Subcutaneous adipose tissue (tissue), 4 donors: Measurements from ENCODE around the gene NUCB1. TPM values are rescaled to one million over a fixed set of nuclear protein-coding genes. Genes with fewer than 3 reads are reported as not detected.

ENCODE experiments used
- total RNA-seq, 4 donors: library from RNA; depleted of rRNA; stranded (reverse); fragments of >200 nt; gene quantifications; one replicate each; pipeline ENCODE4 v1.1.0, GENCODE V29; 2016
- TF ChIP-seq, protein P1 (sequence below): fragments of 450-650 bp; IDR thresholded peaks from one replicate; pipeline ENCODE4 v1.5.1; 2016; ENCODE audit warnings: low read depth, mild to moderate bottlenecking, control low read depth, antibody characterized with exemption, moderate library complexity

Gene NUCB1
- total RNA-seq, 4 donors from 2014 or later = 128 to 480 (median 313) TPM

DNA sequence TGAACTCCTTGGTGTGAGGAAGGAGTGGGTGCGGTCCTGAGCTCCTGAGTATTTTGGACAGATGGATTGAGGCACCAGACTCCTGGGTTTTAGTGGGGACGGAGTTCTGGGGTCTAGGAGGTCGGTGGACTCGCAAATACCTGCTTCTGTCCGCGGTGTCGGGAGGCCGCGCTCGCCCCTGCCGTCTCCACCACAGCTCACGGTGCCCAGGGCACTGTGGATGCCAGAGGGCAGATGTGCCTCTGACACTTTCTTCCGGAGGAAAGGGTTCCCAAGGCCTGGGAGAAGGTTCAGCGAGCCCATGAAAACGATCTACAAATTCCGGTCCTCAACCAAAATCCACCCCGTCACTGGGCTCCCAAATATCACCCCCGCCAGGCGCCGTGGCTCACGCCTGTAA lies 4.9 kb upstream of the NUCB1 start:
- TF ChIP-seq, protein P1, sequence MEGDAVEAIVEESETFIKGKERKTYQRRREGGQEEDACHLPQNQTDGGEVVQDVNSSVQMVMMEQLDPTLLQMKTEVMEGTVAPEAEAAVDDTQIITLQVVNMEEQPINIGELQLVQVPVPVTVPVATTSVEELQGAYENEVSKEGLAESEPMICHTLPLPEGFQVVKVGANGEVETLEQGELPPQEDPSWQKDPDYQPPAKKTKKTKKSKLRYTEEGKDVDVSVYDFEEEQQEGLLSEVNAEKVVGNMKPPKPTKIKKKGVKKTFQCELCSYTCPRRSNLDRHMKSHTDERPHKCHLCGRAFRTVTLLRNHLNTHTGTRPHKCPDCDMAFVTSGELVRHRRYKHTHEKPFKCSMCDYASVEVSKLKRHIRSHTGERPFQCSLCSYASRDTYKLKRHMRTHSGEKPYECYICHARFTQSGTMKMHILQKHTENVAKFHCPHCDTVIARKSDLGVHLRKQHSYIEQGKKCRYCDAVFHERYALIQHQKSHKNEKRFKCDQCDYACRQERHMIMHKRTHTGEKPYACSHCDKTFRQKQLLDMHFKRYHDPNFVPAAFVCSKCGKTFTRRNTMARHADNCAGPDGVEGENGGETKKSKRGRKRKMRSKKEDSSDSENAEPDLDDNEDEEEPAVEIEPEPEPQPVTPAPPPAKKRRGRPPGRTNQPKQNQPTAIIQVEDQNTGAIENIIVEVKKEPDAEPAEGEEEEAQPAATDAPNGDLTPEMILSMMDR = no peak

DNA sequence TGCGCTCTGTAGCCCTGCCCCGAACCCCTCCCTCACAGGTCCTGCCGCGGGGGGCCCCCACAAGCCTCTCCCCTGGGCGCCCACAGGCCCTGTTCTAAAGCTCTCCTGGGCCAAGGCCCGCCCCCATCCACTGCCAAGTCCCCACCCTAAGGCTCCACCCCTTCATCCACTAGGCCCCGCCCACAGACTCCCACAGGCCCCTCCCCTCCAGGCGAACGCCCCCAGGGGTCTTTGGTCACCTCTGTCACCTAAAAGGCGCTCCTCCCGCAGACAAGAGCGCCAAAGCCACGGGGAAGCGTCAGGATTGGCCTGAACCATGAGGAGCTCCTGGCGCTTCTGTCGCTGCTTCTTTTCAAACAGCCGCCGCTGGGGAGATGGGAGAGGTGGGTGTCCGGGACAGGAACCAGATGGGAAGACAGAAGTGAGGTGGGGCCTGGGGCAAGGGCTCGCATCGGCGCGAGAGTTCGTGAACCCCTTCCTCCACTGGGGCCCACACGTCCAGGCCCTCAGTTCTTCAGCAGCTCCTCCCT lies 3.9 kb upstream of the NUCB1 start:
- TF ChIP-seq, protein P1 = no peak

DNA sequence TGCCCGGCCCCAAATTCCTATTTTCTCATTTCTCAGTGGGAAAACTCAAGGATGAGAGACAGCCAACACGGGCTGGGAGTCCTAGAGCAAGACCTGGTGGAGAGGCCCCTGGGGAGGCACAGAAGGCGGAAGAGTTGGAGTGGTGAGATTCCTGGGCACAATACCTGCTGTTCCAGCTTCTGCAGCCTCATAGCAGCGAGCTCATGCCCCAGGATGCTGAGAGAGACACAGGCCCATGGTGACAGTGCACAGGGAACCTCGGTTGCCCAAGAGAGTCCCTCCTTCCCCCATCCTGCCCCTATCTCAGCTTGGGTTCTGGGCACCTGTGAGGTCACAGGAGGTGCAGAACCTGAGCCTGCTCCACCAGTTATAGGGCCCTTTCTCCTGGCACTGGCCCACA lies 2.9 kb upstream of the NUCB1 start:
- TF ChIP-seq, protein P1 = no peak

DNA sequence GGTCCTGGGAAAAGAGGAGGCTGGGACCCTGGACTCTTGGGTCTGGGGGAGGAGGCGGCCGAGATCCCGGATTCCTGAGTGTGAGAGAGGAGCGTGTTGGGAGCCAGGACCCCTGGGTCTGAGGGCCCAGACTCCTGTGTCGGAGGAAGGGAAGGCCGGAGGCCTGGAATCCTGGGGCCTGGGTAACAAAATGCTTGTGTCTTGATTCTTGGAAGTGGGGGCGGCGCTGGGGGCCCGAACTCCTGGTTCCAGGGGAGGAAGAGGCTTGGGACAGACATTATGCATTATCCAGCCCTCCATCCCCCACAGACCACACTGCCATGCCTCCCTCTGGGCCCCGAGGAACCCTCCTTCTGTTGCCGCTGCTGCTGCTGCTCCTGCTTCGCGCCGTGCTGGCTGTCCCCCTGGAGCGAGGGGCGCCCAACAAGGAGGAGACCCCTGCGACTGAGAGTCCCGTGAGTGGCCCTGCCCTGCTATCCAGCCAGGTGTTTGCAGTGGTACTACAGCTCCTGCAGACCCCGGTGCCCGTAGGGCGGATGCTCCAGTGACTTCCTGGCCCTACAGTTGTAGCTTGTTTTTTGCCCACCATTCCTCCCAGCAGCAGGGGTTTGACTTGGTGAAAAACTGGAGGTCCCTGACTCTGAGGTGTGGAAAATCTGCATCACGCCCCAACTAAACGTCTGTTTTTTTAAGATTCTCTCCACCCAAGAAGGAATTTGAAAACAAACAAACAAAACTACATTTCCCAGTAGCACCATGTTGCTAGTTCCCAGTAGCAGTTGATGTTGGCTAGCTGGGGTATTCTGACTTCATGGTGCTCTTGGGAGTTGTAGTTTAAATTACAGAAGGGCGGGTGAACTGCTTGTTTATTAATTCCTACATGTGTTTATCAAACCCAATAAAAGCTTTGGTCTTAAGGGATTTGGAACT lies 630 bp downstream of the NUCB1 start:
- TF ChIP-seq, protein P1 = no peak

DNA sequence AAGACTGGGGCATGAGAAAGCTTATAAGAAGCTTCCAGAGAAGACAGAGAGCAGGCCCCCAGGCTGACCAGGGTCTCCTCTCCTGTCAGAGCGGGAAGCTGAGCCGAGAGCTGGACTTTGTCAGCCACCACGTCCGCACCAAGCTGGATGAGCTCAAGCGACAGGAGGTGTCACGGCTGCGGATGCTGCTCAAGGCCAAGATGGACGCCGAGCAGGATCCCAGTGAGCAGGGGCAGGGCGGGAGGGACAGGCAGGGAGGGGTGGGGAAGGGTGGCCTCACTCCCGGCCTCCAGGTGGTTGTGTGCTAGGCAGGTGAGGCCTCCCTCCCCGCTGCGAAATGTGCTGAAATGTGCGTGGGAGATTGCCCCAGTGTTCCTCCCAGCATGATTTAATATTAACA lies 5.6 kb downstream of the NUCB1 start:
- TF ChIP-seq, protein P1 = no peak

DNA sequence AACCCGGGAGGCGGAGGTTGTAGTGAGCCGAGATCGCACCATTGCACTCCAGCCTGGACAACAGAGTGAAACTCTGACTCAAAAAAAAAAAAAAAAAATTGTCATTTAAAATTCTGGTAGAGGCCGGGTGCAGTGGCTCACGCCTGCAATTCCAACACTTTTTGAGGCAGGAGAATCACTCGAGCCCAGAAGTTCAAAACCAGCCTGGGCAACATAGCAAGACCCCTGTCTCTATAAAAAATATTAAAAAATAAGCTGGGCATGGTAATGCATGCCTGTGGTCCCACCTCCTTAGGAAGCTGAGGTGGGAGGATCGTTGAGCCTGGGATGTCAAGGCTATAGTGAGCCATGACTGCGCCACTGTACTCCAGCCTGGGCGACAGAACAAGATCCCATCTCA lies 6.2 kb downstream of the NUCB1 start:
- TF ChIP-seq, protein P1 = no peak

DNA sequence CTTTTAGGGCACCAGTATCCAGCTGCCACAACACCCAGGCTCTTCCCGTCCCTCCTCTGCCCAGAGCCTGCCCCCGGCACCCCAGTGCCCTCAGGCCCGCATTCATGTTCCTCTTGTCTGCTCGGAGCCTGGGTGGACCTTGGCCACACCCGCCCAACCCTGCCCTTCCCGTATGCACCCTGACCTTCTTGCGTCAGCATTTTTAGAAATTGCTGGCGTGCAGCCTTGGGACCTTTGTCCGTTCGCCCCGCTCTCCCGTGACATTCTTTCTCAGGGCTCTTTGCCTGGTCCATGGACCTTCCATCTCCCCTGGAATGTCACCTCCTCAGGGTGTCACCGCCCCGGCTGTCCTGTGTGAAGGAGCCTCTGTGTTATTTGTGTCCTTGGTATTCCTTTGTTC lies 7.6 kb downstream of the NUCB1 start:
- TF ChIP-seq, protein P1 = no peak
